Measurements from ENCODE around the gene HIC2.
A peak's percentile ranks its signal among the peaks of the same experiment; 100 is the strongest.
"Not testable (repeated sequence)": the region's sequence is repeated elsewhere in the genome, so short reads cannot be mapped to it uniquely, and the experiment has no call there.

Gene HIC2

GRCh38 chr22:21435998-21436810, 19.0 kb downstream of the HIC2 start:
- ATAC-seq, result peak; percentile 92

GRCh38 chr22:21438013-21438412, 20.8 kb downstream of the HIC2 start:
- not testable (repeated sequence) for ATAC-seq

GRCh38 chr22:21440018-21440636, 23.0 kb downstream of the HIC2 start:
- ATAC-seq, result peak; percentile 3; the same call in 2 of the 3 replicates

GRCh38 chr22:21440676-21441075, 23.5 kb downstream of the HIC2 start:
- ATAC-seq, result peak; percentile 40

- not testable (repeated sequence) for ATAC-seq
These were observed 24.0 kb downstream of the HIC2 start for GRCh38 chr22:21441170-21441569.

GRCh38 chr22:21442123-21442522, 25.0 kb downstream of the HIC2 start:
- ATAC-seq, result not testable (repeated sequence)

- not testable (repeated sequence) for ATAC-seq
These were observed 25.5 kb downstream of the HIC2 start for GRCh38 chr22:21442646-21443045.

GRCh38 chr22:21443057-21443734, 26.0 kb downstream of the HIC2 start:
- TF ChIP-seq ARNTL (CRISPR knock-in tag; IDR thresholded peaks at IDR 0.05; ENCODE audit: borderline replicate concordance, low read depth), result no peak
- no peak for TF ChIP-seq ZNF70 (CRISPR knock-in tag; IDR thresholded peaks at IDR 0.05)
- no peak for TF ChIP-seq ZFP3 (CRISPR knock-in tag; IDR thresholded peaks at IDR 0.05)
- TF ChIP-seq GLIS3 (CRISPR knock-in tag; IDR thresholded peaks at IDR 0.05), result no peak
- no peak for TF ChIP-seq ZNF8 (CRISPR knock-in tag; IDR thresholded peaks at IDR 0.05)
- no peak for TF ChIP-seq TOX (CRISPR knock-in tag; IDR thresholded peaks at IDR 0.05; ENCODE audit: borderline replicate concordance)
- TF ChIP-seq BACH2 (CRISPR knock-in tag; IDR thresholded peaks at IDR 0.05; ENCODE audit: borderline replicate concordance), result no peak
- no peak for TF ChIP-seq PPARA (CRISPR knock-in tag; IDR thresholded peaks at IDR 0.05; ENCODE audit: borderline replicate concordance)
- TF ChIP-seq ISL1 (CRISPR knock-in tag; IDR thresholded peaks at IDR 0.05), result no peak
- no peak for TF ChIP-seq PATZ1 (CRISPR knock-in tag; IDR thresholded peaks at IDR 0.05; ENCODE audit: borderline replicate concordance)
- TF ChIP-seq SNAI2 (CRISPR knock-in tag; IDR thresholded peaks at IDR 0.05), result no peak
- no peak for TF ChIP-seq RARB (CRISPR knock-in tag; IDR thresholded peaks at IDR 0.05)
- no peak for TF ChIP-seq OSR1 (CRISPR knock-in tag; IDR thresholded peaks at IDR 0.05)
- no peak for TF ChIP-seq ZNF565 (CRISPR knock-in tag; conservative IDR thresholded peaks at IDR 0.05; ENCODE audit: low read depth)
- TF ChIP-seq CSDC2 (CRISPR knock-in tag; IDR thresholded peaks at IDR 0.05), result no peak
- no peak for TF ChIP-seq ZC3H10 (CRISPR knock-in tag; IDR thresholded peaks at IDR 0.05)
- no peak for TF ChIP-seq POU6F1 (CRISPR knock-in tag; IDR thresholded peaks at IDR 0.05; ENCODE audit: borderline replicate concordance, low read depth)
- TF ChIP-seq CREB5 (CRISPR knock-in tag; IDR thresholded peaks at IDR 0.05; ENCODE audit: low read depth), result no peak
- no peak for TF ChIP-seq CSRNP3 (CRISPR knock-in tag; IDR thresholded peaks at IDR 0.05)
- ATAC-seq, result no peak
